Astrocyte of the cerebellum (primary cell): ENCODE measurements around the gene SAG.

Source experiments
- DNase-seq: peaks from one replicate; pipeline ENCODE4 v3.0.0-alpha.2; 2011; ENCODE audit warnings: low read depth
- H3K4me3 ChIP-seq: 2 replicates; pipeline ENCODE4 v1.5.1; 2011; ENCODE audit warnings: mild to moderate bottlenecking, low read depth, low read length, moderate library complexity
- CTCF ChIP-seq: IDR thresholded peaks from 2 replicates; pipeline ENCODE4 v1.5.1; 2012; ENCODE audit warnings: low read length, low read depth, moderate library complexity, mild to moderate bottlenecking; ENCODE audit errors: missing control alignments
- in situ Hi-C: cut with HindIII; loops from 2 replicates; pipeline ENCODE4 v1.10.0; 2017; ENCODE audit warnings: low sequenced_read_pairs

Gene SAG

GRCh38 chr2:233365861-233366520 lies 58.4 kb downstream of the SAG start:
- no peak for DNase-seq
- no peak overlapping the region for H3K4me3 ChIP-seq
- in situ Hi-C loops, result no loop called here
- no peak for TF ChIP-seq CTCF

- in situ Hi-C loops, result no loop called here
- no peak for DNase-seq
- TF ChIP-seq CTCF, result no peak
- H3K4me3 ChIP-seq, result no peak overlapping the region
Observed at GRCh38 chr2:233367586-233367985, 60.0 kb downstream of the SAG start.

- no peak for DNase-seq
- in situ Hi-C loops, result no loop called here
- TF ChIP-seq CTCF, result no peak
- no peak overlapping the region for H3K4me3 ChIP-seq
Observed at GRCh38 chr2:233368756-233369155, 61.1 kb downstream of the SAG start.

- no peak overlapping the region for H3K4me3 ChIP-seq
- in situ Hi-C loops, result no loop called here
- no peak for DNase-seq
- TF ChIP-seq CTCF, result no peak
Observed at GRCh38 chr2:233369462-233369861, 61.8 kb downstream of the SAG start.

GRCh38 chr2:233369897-233370685 lies 62.5 kb downstream of the SAG start:
- H3K4me3 ChIP-seq, result no peak overlapping the region
- no peak for TF ChIP-seq CTCF
- in situ Hi-C loops, result no loop called here
- DNase-seq, result no peak

GRCh38 chr2:233371641-233372040 lies 64.0 kb downstream of the SAG start:
- TF ChIP-seq CTCF, result no peak
- H3K4me3 ChIP-seq, result no peak overlapping the region
- no peak for DNase-seq
- in situ Hi-C loops, result no loop called here
